Type B pancreatic cell (in vitro differentiated cells): ENCODE results near the gene SP1. TPM values are rescaled to one million over a fixed set of nuclear protein-coding genes. Genes with fewer than 3 reads are reported as not detected.
"Not testable (repeated sequence)": the region's sequence is repeated elsewhere in the genome, so short reads cannot be mapped to it uniquely, and the experiment has no call there.

Experiments used
- DNase-seq: peaks from one replicate; pipeline ENCODE4 v3.0.0; 2021; ENCODE audit warnings: mixed read lengths; ENCODE audit not compliant: unreplicated experiment; ENCODE audit errors: extremely low spot score
- H3K27ac Mint-ChIP-seq: 2 replicates; pipeline ENCODE4 v1.8.0; 2021; ENCODE audit warnings: mild to moderate bottlenecking, mixed read lengths
- H3K27me3 Mint-ChIP-seq: 2 replicates; pipeline ENCODE4 v1.8.0; 2021; ENCODE audit warnings: mixed read lengths
- H3K36me3 Mint-ChIP-seq: 2 replicates; pipeline ENCODE4 v1.8.0; 2021; ENCODE audit warnings: mixed read lengths
- H3K4me1 Mint-ChIP-seq: one replicate; pipeline ENCODE4 v1.8.0; 2021; ENCODE audit warnings: mixed read lengths; ENCODE audit not compliant: unreplicated experiment
- H3K4me3 Mint-ChIP-seq: 2 replicates; pipeline ENCODE4 v1.8.0; 2021; ENCODE audit warnings: mild to moderate bottlenecking, mixed read lengths
- H3K9me3 Mint-ChIP-seq: 2 replicates; pipeline ENCODE4 v1.8.0; 2021; ENCODE audit warnings: mixed read lengths
- total RNA-seq: library from RNA; stranded (reverse); gene quantifications from 2 replicates; pipeline ENCODE4 v1.2.1, GENCODE V29; 2021; ENCODE audit warnings: low replicate concordance
- TF ChIP-seq, protein P1 (sequence below): fragments of 200-600 bp; sonication (generic); conservative IDR thresholded peaks from 2 replicates; pipeline ENCODE4 v1.5.0; 2021; ENCODE audit warnings: antibody characterized with exemption, mild to moderate bottlenecking

The SP1 gene
- total RNA-seq, 1 donor from 2014 or later, result 82.9 TPM

DNA sequence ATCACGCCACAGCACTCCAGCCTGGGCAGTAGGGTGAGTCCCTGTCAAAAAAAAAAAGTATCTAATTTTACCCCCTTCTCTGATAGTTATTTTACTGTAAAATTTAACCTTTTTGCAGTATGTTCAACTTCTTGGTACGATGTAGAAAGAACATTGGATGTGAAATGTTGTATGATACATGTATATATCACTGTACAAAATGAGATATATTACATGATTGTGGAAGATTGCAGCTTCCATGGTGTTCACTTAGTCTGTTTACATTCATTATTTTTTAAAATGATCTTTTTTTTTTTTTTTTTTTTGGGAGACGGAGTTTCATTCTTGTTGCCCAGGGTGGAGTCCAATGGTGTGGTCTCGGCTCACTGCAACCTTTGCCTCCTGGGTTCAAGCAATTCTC, 9.0 kb downstream of the SP1 start:
- Mint-ChIP-seq H3K4me3 (no peak overlapping the region), H3K9me3 (no peaks in the 10 kb centered on the region), H3K27ac (no peak overlapping the region), H3K36me3 (peaks cover 27% of the 10 kb centered on the region), H3K4me1 (peaks cover 35% of the 10 kb centered on the region), H3K27me3 (no peaks in the 10 kb centered on the region)
- TF ChIP-seq, protein P1, sequence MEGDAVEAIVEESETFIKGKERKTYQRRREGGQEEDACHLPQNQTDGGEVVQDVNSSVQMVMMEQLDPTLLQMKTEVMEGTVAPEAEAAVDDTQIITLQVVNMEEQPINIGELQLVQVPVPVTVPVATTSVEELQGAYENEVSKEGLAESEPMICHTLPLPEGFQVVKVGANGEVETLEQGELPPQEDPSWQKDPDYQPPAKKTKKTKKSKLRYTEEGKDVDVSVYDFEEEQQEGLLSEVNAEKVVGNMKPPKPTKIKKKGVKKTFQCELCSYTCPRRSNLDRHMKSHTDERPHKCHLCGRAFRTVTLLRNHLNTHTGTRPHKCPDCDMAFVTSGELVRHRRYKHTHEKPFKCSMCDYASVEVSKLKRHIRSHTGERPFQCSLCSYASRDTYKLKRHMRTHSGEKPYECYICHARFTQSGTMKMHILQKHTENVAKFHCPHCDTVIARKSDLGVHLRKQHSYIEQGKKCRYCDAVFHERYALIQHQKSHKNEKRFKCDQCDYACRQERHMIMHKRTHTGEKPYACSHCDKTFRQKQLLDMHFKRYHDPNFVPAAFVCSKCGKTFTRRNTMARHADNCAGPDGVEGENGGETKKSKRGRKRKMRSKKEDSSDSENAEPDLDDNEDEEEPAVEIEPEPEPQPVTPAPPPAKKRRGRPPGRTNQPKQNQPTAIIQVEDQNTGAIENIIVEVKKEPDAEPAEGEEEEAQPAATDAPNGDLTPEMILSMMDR, result no peak
- DNase-seq, result no peak

DNA sequence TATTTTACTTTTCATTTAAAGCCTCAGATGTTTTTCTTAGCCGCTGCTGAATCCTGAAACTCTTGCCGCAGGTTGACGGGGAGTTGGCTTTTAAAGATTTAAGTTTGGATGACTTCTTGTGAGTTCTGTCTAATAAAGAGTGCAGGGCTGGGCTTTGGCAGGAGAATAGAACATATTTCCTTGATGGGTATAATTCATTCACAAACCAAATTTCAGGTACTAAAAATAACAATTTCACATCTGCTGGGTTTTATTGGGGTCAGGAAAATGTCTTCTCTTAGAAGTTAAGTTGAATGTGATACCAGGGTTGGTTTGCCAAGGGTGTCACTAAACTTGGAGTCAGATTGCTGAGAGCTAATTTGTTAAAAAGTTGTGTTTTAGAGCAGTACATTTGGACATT, 9.7 kb downstream of the SP1 start:
- Mint-ChIP-seq H3K36me3 (peaks cover 23% of the 10 kb centered on the region), H3K9me3 (no peaks in the 10 kb centered on the region), H3K27me3 (no peaks in the 10 kb centered on the region), H3K4me3 (peak overlapping the region; percentile 24), H3K27ac (no peak overlapping the region), H3K4me1 (peaks cover 35% of the 10 kb centered on the region)
- no peak for DNase-seq
- TF ChIP-seq, protein P1, result no peak

DNA sequence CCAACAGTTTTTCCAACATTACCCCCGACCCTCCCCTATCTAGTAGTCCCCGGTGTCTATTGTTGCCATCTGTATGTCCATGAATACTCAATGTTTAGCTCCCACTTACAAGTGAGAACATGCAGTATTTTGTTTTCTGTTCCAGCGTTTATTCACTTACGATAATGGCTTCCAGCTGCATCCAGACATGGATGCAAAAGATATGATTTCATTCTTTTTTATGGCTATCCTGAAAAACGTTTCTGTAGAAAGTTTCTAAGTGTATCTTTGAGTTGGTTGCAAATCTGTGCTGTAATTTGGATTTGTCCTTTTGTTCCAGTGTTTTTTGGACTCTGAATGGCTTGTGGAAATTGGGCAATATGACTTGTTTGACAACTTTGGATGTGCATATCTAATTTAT, 11.7 kb downstream of the SP1 start:
- peak overlapping the region; percentile 60 for H3K4me3 Mint-ChIP-seq
- peak overlapping the region; percentile 45 for H3K27ac Mint-ChIP-seq

DNA sequence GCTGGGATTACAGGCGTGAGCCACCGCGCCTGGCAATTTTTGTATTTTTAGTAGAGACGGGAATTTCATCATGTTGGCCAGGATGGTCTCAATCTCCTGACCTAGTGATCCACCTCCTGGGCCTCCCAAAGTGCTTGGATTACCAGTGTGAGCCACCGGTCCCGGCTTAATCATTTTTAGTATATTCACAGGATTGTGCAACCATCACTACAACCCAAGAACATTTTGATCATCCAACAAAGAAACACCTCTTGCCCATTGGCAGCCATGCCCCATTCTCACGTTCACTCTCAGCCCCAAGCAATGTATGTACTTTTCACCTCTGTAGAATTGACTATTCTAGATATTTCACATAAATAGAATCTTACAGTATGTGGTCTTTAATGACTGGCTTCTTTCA, 19.9 kb downstream of the SP1 start:
- no peak overlapping the region for H3K27ac Mint-ChIP-seq
- no peaks in the 10 kb centered on the region for H3K4me1 Mint-ChIP-seq
- no peaks in the 10 kb centered on the region for H3K9me3 Mint-ChIP-seq
- TF ChIP-seq, protein P1, result no peak
- no peak for DNase-seq
- no peaks in the 10 kb centered on the region for H3K27me3 Mint-ChIP-seq
- no peak overlapping the region for H3K4me3 Mint-ChIP-seq
- peaks cover 12% of the 10 kb centered on the region for H3K36me3 Mint-ChIP-seq

More for the DNA sequence above, 11.7 kb downstream of the SP1 start:
- DNase-seq, result no peak
- Mint-ChIP-seq H3K36me3 (peaks cover 23% of the 10 kb centered on the region), H3K4me1 (peaks cover 30% of the 10 kb centered on the region), H3K27me3 (no peaks in the 10 kb centered on the region), H3K9me3 (no peaks in the 10 kb centered on the region)
- TF ChIP-seq, protein P1, result no peak

DNA sequence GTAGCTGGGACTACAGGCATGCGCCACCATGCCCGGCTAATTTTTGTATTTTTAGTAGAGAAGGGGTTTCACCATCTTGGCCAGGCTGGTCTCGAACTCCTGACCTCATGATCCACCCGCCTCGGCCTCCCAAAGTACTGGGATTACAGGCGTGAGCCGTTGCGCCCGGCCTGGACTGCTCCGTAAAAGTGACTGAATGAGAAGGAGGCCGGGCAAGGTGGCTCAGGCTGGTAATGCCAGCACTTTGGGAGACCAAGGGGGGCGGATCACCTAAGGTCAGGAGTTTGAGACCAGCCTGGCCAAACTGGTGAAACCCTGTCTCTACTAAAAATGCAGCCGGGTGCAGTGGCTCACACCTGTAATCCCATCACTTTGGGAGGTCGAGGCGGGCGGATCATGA, 22.4 kb downstream of the SP1 start:
- not testable (repeated sequence) for H3K27ac Mint-ChIP-seq, H3K4me3 Mint-ChIP-seq, DNase-seq, H3K27me3 Mint-ChIP-seq, H3K9me3 Mint-ChIP-seq, H3K4me1 Mint-ChIP-seq
- peaks cover 14% of the 10 kb centered on the region for H3K36me3 Mint-ChIP-seq

DNA sequence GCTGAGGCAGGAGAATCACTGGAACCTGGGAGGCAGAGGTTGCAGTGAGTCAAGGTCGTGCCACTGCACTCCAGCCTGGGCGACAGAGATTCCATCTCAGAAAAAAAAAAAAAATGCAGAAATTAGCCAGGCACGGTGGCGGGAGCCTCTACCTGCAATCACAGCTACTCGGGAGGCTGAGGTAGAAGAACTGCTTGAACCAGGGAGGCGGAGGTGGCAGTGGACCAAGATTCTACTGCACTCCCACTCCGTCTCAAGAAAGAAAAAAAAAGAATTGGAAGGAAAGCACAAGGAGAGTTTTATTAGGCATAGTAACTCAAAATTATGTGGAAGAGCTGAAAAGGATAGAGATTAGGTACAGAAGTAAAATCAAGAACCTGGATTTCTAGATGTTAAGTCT, 22.9 kb downstream of the SP1 start:
- Mint-ChIP-seq H3K36me3 (peaks cover 14% of the 10 kb centered on the region), H3K27me3 (no peaks in the 10 kb centered on the region), H3K9me3 (no peaks in the 10 kb centered on the region), H3K4me3 (no peak overlapping the region), H3K27ac (no peak overlapping the region), H3K4me1 (no peaks in the 10 kb centered on the region)
- TF ChIP-seq, protein P1, result no peak
- no peak for DNase-seq
